Lung (tissue), 12 donors: ENCODE measurements around the gene GRIN3B. TPM values are rescaled to one million over a fixed set of nuclear protein-coding genes. Genes with fewer than 3 reads are reported as not detected.

ENCODE experiments used
- ATAC-seq: fragments of 200-7000 bp; cut with Tn5 transposase; one replicate; pipeline ENCODE4 v1.9.1; 2020; ENCODE audit warnings: moderate number of reproducible peaks; ENCODE audit not compliant: insufficient read depth, low FRiP score
- DNase-seq, 3 donors: peaks; one replicate each; pipeline ENCODE4 v3.0.0-alpha.2; 2013 to 2017
- H3K27ac ChIP-seq, 2 donors: one replicate each; pipeline ENCODE4 v1.5.1; 2013; ENCODE audit warnings: mild to moderate bottlenecking in 2 of 2, moderate library complexity in 2 of 2, control low read depth in 1 of 2, inconsistent platforms in 1 of 2, low read depth in 1 of 2, low read length in 1 of 2
- H3K27me3 ChIP-seq, 3 donors: one replicate each; pipeline ENCODE4 v1.5.1; 2013; ENCODE audit warnings: low read length in 2 of 3; ENCODE audit not compliant: control insufficient read depth in 3 of 3, insufficient read depth in 3 of 3
- H3K36me3 ChIP-seq, 4 donors: one replicate each; pipeline ENCODE4 v1.5.1; 2013; ENCODE audit warnings: low read length in 4 of 4, mild to moderate bottlenecking in 1 of 4, moderate library complexity in 1 of 4; ENCODE audit not compliant: control insufficient read depth in 4 of 4, insufficient read depth in 4 of 4
- H3K4me1 ChIP-seq, 5 donors: one replicate each; pipeline ENCODE4 v1.5.1; 2013; ENCODE audit warnings: low read length in 5 of 5, mild to moderate bottlenecking in 2 of 5, moderate library complexity in 1 of 5; ENCODE audit not compliant: control insufficient read depth in 5 of 5, insufficient read depth in 5 of 5
- H3K4me3 ChIP-seq: one replicate; pipeline ENCODE4 v1.5.1; 2013; ENCODE audit warnings: mild to moderate bottlenecking, control low read depth, moderate library complexity
- H3K9ac ChIP-seq, 2 donors: one replicate each; pipeline ENCODE4 v1.5.1; 2013; ENCODE audit warnings: low read length in 2 of 2, control low read depth in 1 of 2; ENCODE audit not compliant: insufficient read depth in 1 of 2
- H3K9me3 ChIP-seq, 4 donors: one replicate each; pipeline ENCODE4 v1.5.1; 2013; ENCODE audit warnings: low read length in 3 of 4, mild to moderate bottlenecking in 1 of 4, moderate library complexity in 1 of 4; ENCODE audit not compliant: control insufficient read depth in 4 of 4, insufficient read depth in 3 of 4
- WGBS, 2 donors: extraction: QIAGEN DNeasy Blood & Tissue Kit; methylation state at CpG; one replicate each; pipeline ENCODE4 v1.1.7; 2013; 5-methylcytosine and 5-hydroxymethylcytosine counted together
- polyA plus RNA-seq, 2 donors: library from polyadenylated mRNA; stranded (reverse); fragments of 200-250 nt; gene quantifications; one replicate each; pipeline ENCODE4 v1.2.1, GENCODE V29; 2013
- total RNA-seq, 2 donors: library from RNA; depleted of rRNA in 1 of 2; stranded (reverse); fragments of >200 nt in 1 of 2; gene quantifications; one replicate each; pipeline ENCODE4 v1.2.1, GENCODE V29; 2014 to 2021
- TF ChIP-seq, protein P1 (sequence below): IDR thresholded peaks from 2 replicates; pipeline ENCODE4 v1.5.1; 2012; ENCODE audit warnings: mild to moderate bottlenecking; ENCODE audit errors: control extremely low read depth, extremely low read depth
- donor health status: control.
- donor health status: control.
- donor health status: Bipolar disorder and iron deficiency.
- donor health status: healthy.
- donor health status: DM: yes; HTN: yes; CAD: no.

The GRIN3B gene
- total and polyA plus RNA-seq, 4 donors = 1.3 to 11.6 (median 2.4) TPM

DNA sequence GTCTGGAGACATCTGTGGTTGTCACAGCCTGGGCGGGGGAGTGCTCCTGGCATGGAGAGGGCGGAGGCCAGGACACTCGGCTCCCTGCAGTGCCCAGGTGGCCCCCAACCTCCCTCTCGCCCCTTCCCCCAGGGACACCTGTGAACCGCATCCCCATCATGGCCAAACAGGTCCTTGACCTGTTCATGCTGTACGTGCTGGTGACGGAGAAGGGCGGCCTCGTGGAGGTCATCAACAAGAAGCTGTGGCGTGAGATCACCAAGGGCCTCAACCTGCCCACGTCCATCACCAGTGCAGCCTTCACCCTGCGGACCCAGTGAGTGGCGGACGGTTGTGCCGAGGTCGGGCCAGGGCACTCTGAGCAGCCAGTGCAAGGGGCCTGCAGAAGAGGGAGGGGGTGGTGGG, 36.1 kb upstream of the GRIN3B start:
- TF ChIP-seq, protein P1, sequence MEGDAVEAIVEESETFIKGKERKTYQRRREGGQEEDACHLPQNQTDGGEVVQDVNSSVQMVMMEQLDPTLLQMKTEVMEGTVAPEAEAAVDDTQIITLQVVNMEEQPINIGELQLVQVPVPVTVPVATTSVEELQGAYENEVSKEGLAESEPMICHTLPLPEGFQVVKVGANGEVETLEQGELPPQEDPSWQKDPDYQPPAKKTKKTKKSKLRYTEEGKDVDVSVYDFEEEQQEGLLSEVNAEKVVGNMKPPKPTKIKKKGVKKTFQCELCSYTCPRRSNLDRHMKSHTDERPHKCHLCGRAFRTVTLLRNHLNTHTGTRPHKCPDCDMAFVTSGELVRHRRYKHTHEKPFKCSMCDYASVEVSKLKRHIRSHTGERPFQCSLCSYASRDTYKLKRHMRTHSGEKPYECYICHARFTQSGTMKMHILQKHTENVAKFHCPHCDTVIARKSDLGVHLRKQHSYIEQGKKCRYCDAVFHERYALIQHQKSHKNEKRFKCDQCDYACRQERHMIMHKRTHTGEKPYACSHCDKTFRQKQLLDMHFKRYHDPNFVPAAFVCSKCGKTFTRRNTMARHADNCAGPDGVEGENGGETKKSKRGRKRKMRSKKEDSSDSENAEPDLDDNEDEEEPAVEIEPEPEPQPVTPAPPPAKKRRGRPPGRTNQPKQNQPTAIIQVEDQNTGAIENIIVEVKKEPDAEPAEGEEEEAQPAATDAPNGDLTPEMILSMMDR = no peak
- Histone ChIP-seq H3K9ac (no peak overlapping the region), H3K9me3 (peaks cover 0 to 2% (median under 1%) of the 10 kb centered on the region in 4 donors), H3K27ac (no peak overlapping the region), H3K36me3 (peaks cover 9 to 36% (median 27%) of the 10 kb centered on the region in 4 donors), H3K4me1 (peaks cover 0 to 20% (median 6%) of the 10 kb centered on the region in 5 donors), H3K27me3 (no peaks in the 10 kb centered on the region), H3K4me3 (no peak overlapping the region)
- DNase-seq (no peak), ATAC-seq (no peak)
- 97 to 98% methylated on average over 16 of the region's 16 CpGs for WGBS, 2 donors

DNA sequence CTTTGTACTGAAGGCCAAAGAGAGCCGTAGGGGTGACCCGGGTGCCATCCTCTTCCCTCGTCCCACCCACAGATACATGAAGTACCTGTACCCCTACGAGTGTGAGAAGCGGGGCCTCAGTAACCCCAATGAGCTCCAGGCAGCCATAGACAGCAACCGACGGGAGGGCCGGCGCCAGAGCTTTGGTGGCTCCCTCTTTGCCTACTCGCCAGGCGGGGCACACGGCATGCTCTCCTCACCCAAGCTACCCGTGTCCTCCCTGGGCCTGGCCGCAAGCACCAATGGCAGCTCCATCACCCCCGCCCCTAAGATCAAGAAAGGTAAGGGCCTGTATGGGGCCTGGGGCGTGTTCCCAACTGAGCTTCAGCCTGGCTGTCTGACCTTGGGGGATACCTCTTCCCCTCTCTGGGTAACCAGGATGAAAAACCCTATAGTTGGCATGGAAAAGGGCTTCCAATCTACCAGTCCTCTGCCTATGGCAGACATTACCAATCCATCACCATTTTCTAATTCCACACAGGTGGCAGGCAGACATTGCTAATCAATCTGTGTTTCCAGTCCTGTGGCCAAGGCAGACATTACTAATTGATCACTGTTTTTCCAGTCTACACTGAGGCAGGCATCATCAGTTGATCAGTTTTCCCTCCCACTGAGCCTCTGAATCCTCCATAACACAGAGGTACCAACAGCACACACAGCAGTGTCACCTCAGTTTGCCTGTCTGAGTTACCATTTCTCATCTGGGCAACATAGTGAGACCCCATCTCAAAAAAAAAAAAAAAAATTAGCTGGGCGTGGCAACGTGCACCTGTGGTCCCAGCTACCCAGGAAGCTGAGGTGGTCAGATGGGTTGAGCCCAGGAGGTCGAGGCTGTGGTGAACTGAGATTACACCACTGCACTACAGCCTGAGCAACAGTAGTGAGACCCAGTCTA, 35.2 kb upstream of the GRIN3B start:
- peaks cover 9 to 37% (median 27%) of the 10 kb centered on the region in 4 donors for H3K36me3 ChIP-seq
- no peak overlapping the region for H3K4me3 ChIP-seq
- TF ChIP-seq, protein P1 = no peak
- H3K4me1 ChIP-seq = peaks cover 0 to 19% (median 6%) of the 10 kb centered on the region in 5 donors
- WGBS, 2 donors = 97% methylated on average over 19 of the region's 19 CpGs
- no peak for ATAC-seq
- DNase-seq = no peak
- H3K9me3 ChIP-seq = peaks cover 0 to 2% (median under 1%) of the 10 kb centered on the region in 4 donors
- H3K27ac ChIP-seq = no peak overlapping the region
- no peaks in the 10 kb centered on the region for H3K27me3 ChIP-seq
- H3K9ac ChIP-seq = no peak overlapping the region

DNA sequence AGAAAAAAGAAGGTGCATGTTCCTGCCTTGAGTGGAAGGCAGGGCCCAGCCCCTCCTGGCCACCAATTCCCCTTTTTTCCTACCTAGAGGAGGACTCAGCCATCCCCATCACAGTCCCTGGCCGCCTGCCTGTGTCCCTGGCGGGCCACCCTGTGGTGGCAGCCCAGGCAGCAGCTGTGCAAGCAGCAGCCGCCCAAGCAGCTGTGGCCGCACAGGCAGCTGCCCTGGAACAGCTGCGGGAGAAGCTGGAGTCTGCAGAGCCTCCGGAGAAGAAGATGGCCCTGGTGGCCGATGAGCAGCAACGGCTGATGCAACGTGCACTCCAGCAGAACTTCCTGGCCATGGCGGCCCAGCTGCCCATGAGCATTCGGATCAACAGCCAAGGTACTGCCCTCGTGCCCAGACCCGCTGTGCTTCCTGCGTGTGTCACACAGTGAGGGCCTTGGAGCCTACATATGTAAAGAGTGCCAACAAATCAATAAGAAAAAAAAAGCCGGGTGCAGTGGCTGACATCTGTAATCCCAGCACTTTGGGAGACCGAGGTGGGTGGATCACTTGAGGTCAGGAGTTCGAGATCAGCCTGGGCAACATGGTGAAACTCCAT, 33.6 kb upstream of the GRIN3B start:
- no peak for ATAC-seq
- H3K4me3 ChIP-seq = no peak overlapping the region

More for the DNA sequence above, 33.6 kb upstream of the GRIN3B start:
- Histone ChIP-seq H3K27ac (no peak overlapping the region), H3K9ac (no peak overlapping the region), H3K4me1 (peaks cover 0 to 7% (median 2%) of the 10 kb centered on the region in 5 donors), H3K27me3 (no peaks in the 10 kb centered on the region), H3K36me3 (peaks cover 9 to 47% (median 36%) of the 10 kb centered on the region in 4 donors), H3K9me3 (peaks cover 0 to 8% (median 3%) of the 10 kb centered on the region in 4 donors)
- WGBS, 2 donors = 93 to 95% methylated on average over 17 of the region's 17 CpGs
- DNase-seq = no peak
- TF ChIP-seq, protein P1 = no peak
